Endothelial cell of umbilical vein (primary cell): ENCODE data around the gene ZNF423. TPM values are rescaled to one million over a fixed set of nuclear protein-coding genes. Genes with fewer than 3 reads are reported as not detected.

Source experiments
- BruUV-seq: library from RNA; stranded (reverse); fragments of 400-500 nt; replicated peaks from 2 replicates; lab custom pipeline; 2021; lab: Mats Ljungman, UMichigan
- CTCF ChIA-PET: fragments of 300-600, 350-600 bp; sonication (Branson Sonifier 250); formaldehyde crosslinking; loops from one replicate; lab custom pipeline; 2021; ENCODE audit warnings: antibody characterized with exemption, inconsistent platforms; lab: Charles Lee
- POLR2A ChIA-PET: fragments of 300-600, 350-600 bp; sonication (Branson Sonifier 250); formaldehyde crosslinking; loops from one replicate; lab custom pipeline; 2021; ENCODE audit warnings: antibody characterized with exemption, inconsistent platforms; lab: Charles Lee
- DNase-seq: peaks from one replicate; pipeline ENCODE4 v3.0.0-alpha.2; 2011; ENCODE audit warnings: low read depth, low spot score
- FAIRE-seq: peaks from 2 replicates; lab custom pipeline; 2011; peaks lifted over from hg19 to GRCh38; lab: Jason Lieb, UNC
- H2AFZ ChIP-seq: 2 replicates; pipeline ENCODE4 v1.6.0; 2012; ENCODE audit warnings: low read depth, low read length, control low read depth, inconsistent platforms
- H3K27ac ChIP-seq: 2 replicates; pipeline ENCODE4 v1.5.1; 2011; ENCODE audit warnings: low read depth, mild to moderate bottlenecking, control low read depth, low read length, moderate library complexity; ENCODE audit not compliant: insufficient read depth
- H3K27me3 ChIP-seq, 2 experiments: 2 replicates each; pipeline versions ENCODE4 v1.6.0 to v1.6.1; 2011; ENCODE audit warnings: low read length in 2 of 2, mixed read lengths in 1 of 2; ENCODE audit not compliant: control insufficient read depth in 2 of 2, insufficient read depth in 2 of 2
- H3K36me3 ChIP-seq, 2 experiments: 2 replicates in 1 of 2; 3 replicates in 1 of 2; pipeline ENCODE4 v1.5.1; 2011; ENCODE audit warnings: low read length in 2 of 2, mild to moderate bottlenecking in 1 of 2, moderate library complexity in 1 of 2; ENCODE audit not compliant: control insufficient read depth in 2 of 2, insufficient read depth in 2 of 2; ENCODE audit errors: extremely low read depth in 1 of 2
- H3K4me1 ChIP-seq: 3 replicates; pipeline ENCODE4 v1.5.1; 2011; ENCODE audit warnings: mild to moderate bottlenecking, low read length; ENCODE audit not compliant: control insufficient read depth, insufficient read depth; ENCODE audit errors: extremely low read depth
- H3K4me2 ChIP-seq: 2 replicates; pipeline ENCODE4 v1.6.1; 2011; ENCODE audit warnings: low read length, control low read depth, mixed read lengths; ENCODE audit not compliant: insufficient read depth
- H3K4me3 ChIP-seq, 3 experiments: fragments of 200-600 bp in 1 of 3; sonication (generic), shearing (Covaris generic) in 1 of 3; replicated peaks in 1 of 3; 2 replicates each; pipeline ENCODE4 v1.5.1; 2011 to 2016; ENCODE audit warnings: control low read depth in 3 of 3, low read length in 3 of 3, mild to moderate bottlenecking in 2 of 3, inconsistent platforms in 1 of 3, low read depth in 1 of 3, moderate library complexity in 1 of 3; ENCODE audit not compliant: insufficient read depth in 1 of 3
- H3K79me2 ChIP-seq: 2 replicates; pipeline ENCODE4 v1.6.0; 2012; ENCODE audit warnings: low read length, inconsistent platforms; ENCODE audit not compliant: control insufficient read depth, insufficient read depth
- H3K9ac ChIP-seq: replicated peaks from 2 replicates; pipeline ENCODE3; 2011; ENCODE audit warnings: low read length, control low read depth; ENCODE audit not compliant: insufficient read depth; ENCODE audit errors: extremely low read depth
- H3K9me1 ChIP-seq: replicated peaks from 3 replicates; pipeline ENCODE4 v1.6.0; 2011; ENCODE audit warnings: mild to moderate bottlenecking, low read length; ENCODE audit not compliant: control insufficient read depth, insufficient read depth; ENCODE audit errors: extremely low read depth
- H3K9me3 ChIP-seq: replicated peaks from 2 replicates; pipeline ENCODE4 v1.5.1; 2012; ENCODE audit warnings: low read length, inconsistent platforms; ENCODE audit not compliant: control insufficient read depth, insufficient read depth
- H4K20me1 ChIP-seq: replicated peaks from 2 replicates; pipeline ENCODE3; 2011; ENCODE audit warnings: mild to moderate bottlenecking, low read length; ENCODE audit not compliant: control insufficient read depth, insufficient read depth; ENCODE audit errors: extremely low read depth
- CTCF ChIP-seq, 2 donors: IDR thresholded peaks; 1 replicate in 1 of 2; 2 replicates in 1 of 2; pipeline ENCODE4 v1.5.1; 2011; ENCODE audit warnings: low read length in 2 of 2, mild to moderate bottlenecking in 2 of 2, moderate library complexity in 2 of 2, control low read depth in 1 of 2, inconsistent platforms in 1 of 2, low read depth in 1 of 2; ENCODE audit not compliant: insufficient read depth in 1 of 2; ENCODE audit errors: extremely low read depth in 1 of 2
- EZH2 ChIP-seq: IDR thresholded peaks from 2 replicates; pipeline ENCODE4 v1.6.1; 2012; ENCODE audit warnings: borderline replicate concordance, low read depth, mild to moderate bottlenecking, moderate library complexity, low read length, inconsistent platforms; ENCODE audit not compliant: severe bottlenecking
- FOS ChIP-seq: IDR thresholded peaks from 2 replicates; pipeline ENCODE4 v1.6.1; 2011; ENCODE audit warnings: mild to moderate bottlenecking, low read length, moderate library complexity, borderline replicate concordance; ENCODE audit not compliant: insufficient read depth
- GATA2 ChIP-seq: IDR thresholded peaks from 2 replicates; pipeline ENCODE4 v1.7.0; 2011; ENCODE audit warnings: low read depth, mild to moderate bottlenecking, moderate library complexity, mixed read lengths, low read length; ENCODE audit not compliant: insufficient read length, insufficient read depth
- JUN ChIP-seq: IDR thresholded peaks from 2 replicates; pipeline ENCODE4 v1.6.1; 2011; ENCODE audit warnings: borderline replicate concordance, low read depth; ENCODE audit not compliant: insufficient read length, insufficient read depth
- MAX ChIP-seq: IDR thresholded peaks from 2 replicates; pipeline ENCODE4 v1.6.1; 2011; ENCODE audit not compliant: insufficient read depth, insufficient read length
- MYC ChIP-seq: IDR thresholded peaks from one replicate; pipeline ENCODE4 v1.6.1; 2011; ENCODE audit warnings: mild to moderate bottlenecking, low read depth, low read length
- POLR2A ChIP-seq: IDR thresholded peaks from 2 replicates; pipeline ENCODE4 v1.6.1; 2012; ENCODE audit warnings: low read depth, mild to moderate bottlenecking, control low read depth, low read length
- POLR2AphosphoS5 ChIP-seq: IDR thresholded peaks from 2 replicates; pipeline ENCODE4 v1.6.1; 2012; ENCODE audit warnings: low read depth, mild to moderate bottlenecking, control low read depth, low read length, moderate library complexity; ENCODE audit not compliant: insufficient read depth
- dilution Hi-C: fragments of 300-500 bp; cut with MboI; formaldehyde crosslinking; loops from one replicate; pipeline ENCODE4 v1.15.0; 2019; ENCODE audit warnings: low sequenced_read_pairs; ENCODE audit not compliant: extremely low pct_ligation_motif_present
- intact Hi-C: fragments of 100-400 bp; cut with micrococcal nuclease; formaldehyde crosslinking; loops from one replicate; pipeline ENCODE4 v1.10.0; 2022
- polyA plus RNA-seq, 4 experiments: library from polyadenylated mRNA; depleted of rRNA in 3 of 4; stranded (reverse) in 3 of 4; unstranded in 1 of 4; fragments of >200 nt; gene quantifications; 2 replicates each; pipeline versions ENCODE4 v1.2.1 to v1.2.3, GENCODE V29; 2011 to 2012; ENCODE audit warnings: missing spikeins in 1 of 4
- total RNA-seq: library from RNA; stranded (reverse); gene quantifications from 2 replicates; pipeline ENCODE4 v1.2.3, GENCODE V29; 2021

Gene ZNF423
- total and polyA plus RNA-seq, 2 donors (not counting 3 experiments of a cell fraction or from before 2014, with no cell fraction given): 2.2 to 8.1 TPM

GRCh38 chr16:49588026-49588425 is 267.9 kb downstream of the ZNF423 start:
- no peak overlapping the region for H3K4me2 ChIP-seq
- no peak overlapping the region for H3K27ac ChIP-seq
- no TSS peak for BruUV-seq
- no peak overlapping the region for H3K4me3 ChIP-seq
- H3K27me3 ChIP-seq: no peaks in the 10 kb centered on the region
- ChIA-PET CTCF (interaction anchor here (0.6 to 1.4 kb wide), 4 partner anchors 8 to 437 kb away, joined by 3 read pairs; partner anchors contain the start of gene CNEP1R1), POLR2A (no interaction called here)
- H3K4me1 ChIP-seq: no peaks in the 10 kb centered on the region
- H3K9ac ChIP-seq: no peak overlapping the region
- no peaks in the 10 kb centered on the region for H3K79me2 ChIP-seq
- DNase-seq (no peak), FAIRE-seq (no peak)
- H3K9me1 ChIP-seq: no peaks in the 10 kb centered on the region
- dilution Hi-C loops: no loop called here
- H4K20me1 ChIP-seq: no peaks in the 10 kb centered on the region
- H3K9me3 ChIP-seq: no peaks in the 10 kb centered on the region
- no peak overlapping the region for H2AFZ ChIP-seq
- H3K36me3 ChIP-seq: no peaks in the 10 kb centered on the region
- no peak for TF ChIP-seq JUN
- TF ChIP-seq MYC: no peak
- no peak for TF ChIP-seq POLR2AphosphoS5
- no peak for TF ChIP-seq CTCF (IDR thresholded peaks at IDR 0.05; ENCODE audit: extremely low read depth in 1 of 2, insufficient read depth in 1 of 2, low read depth in 1 of 2, low read length in 2 of 2)
- TF ChIP-seq MAX: no peak
- TF ChIP-seq EZH2: no peak
- no peak for TF ChIP-seq GATA2
- no peak for TF ChIP-seq POLR2A
- no peak for TF ChIP-seq FOS
- intact Hi-C loops: no loop called here
